H1 (cell line): ENCODE data around the gene SLX4IP. TPM values are rescaled to one million over a fixed set of nuclear protein-coding genes. Genes with fewer than 3 reads are reported as not detected.

ENCODE experiments used
- CTCF ChIA-PET: fragments of 300-600 bp; sonication (Branson Sonifier 250); formaldehyde crosslinking; loops from one replicate; lab custom pipeline; 2021; ENCODE audit not compliant: partially characterized antibody; lab: Charles Lee
- POLR2A ChIA-PET: fragments of 300-600 bp; sonication (Branson Sonifier 250); formaldehyde crosslinking; loops from one replicate; lab custom pipeline; 2021; ENCODE audit warnings: inconsistent platforms; ENCODE audit not compliant: partially characterized antibody; lab: Charles Lee
- DNase-seq, 2 experiments: peaks; one replicate each; pipeline versions ENCODE4 v3.0.0 to v3.0.0-alpha.2; 2010 to 2022; ENCODE audit warnings: low spot score in 2 of 2, low read depth in 1 of 2, mixed read lengths in 1 of 2
- FAIRE-seq: peaks from 2 replicates; lab custom pipeline; 2011; peaks lifted over from hg19 to GRCh38; lab: Jason Lieb, UNC
- H2AFZ ChIP-seq: 2 replicates; pipeline ENCODE4 v1.8.1; 2012; ENCODE audit warnings: low read length, inconsistent platforms
- H2AK5ac ChIP-seq: 2 replicates; pipeline ENCODE4 v1.6.1; 2013; ENCODE audit warnings: low read depth, low read length
- H2BK120ac ChIP-seq: replicated peaks from 2 replicates; pipeline ENCODE3; 2013; ENCODE audit warnings: low read depth, low read length, inconsistent platforms
- H2BK12ac ChIP-seq: 2 replicates; pipeline ENCODE4 v1.6.1; 2013; ENCODE audit warnings: low read depth, low read length
- H2BK15ac ChIP-seq: 2 replicates; pipeline ENCODE4 v1.6.1; 2013; ENCODE audit warnings: low read length
- H2BK20ac ChIP-seq: 2 replicates; pipeline ENCODE4 v1.6.1; 2013; ENCODE audit warnings: low read length
- H2BK5ac ChIP-seq: 2 replicates; pipeline ENCODE4 v1.6.1; 2013; ENCODE audit warnings: low read depth, low read length
- H3K14ac ChIP-seq: 2 replicates; pipeline ENCODE4 v1.6.1; 2013; ENCODE audit warnings: inconsistent platforms; ENCODE audit not compliant: insufficient read length
- H3K18ac ChIP-seq: 2 replicates; pipeline ENCODE4 v1.6.1; 2013; ENCODE audit warnings: low read length; ENCODE audit errors: extremely low read depth
- H3K23ac ChIP-seq: 2 replicates; pipeline ENCODE4 v1.6.1; 2013; ENCODE audit warnings: inconsistent platforms; ENCODE audit not compliant: insufficient read length
- H3K23me2 ChIP-seq: 2 replicates; pipeline ENCODE4 v1.6.1; 2013; ENCODE audit warnings: low read depth, low read length
- H3K27ac ChIP-seq: 2 replicates; pipeline ENCODE4 v1.6.1; 2011; ENCODE audit warnings: low read depth, low read length, inconsistent platforms
- H3K27me3 ChIP-seq, 4 experiments: replicated peaks in 1 of 4; 1 replicate in 1 of 4; 2 replicates in 3 of 4; pipeline versions ENCODE4 v1.6.1 to v1.8.1; 2011 to 2013; ENCODE audit warnings: low read length in 3 of 4, mild to moderate bottlenecking in 3 of 4, inconsistent platforms in 2 of 4, mixed read lengths in 2 of 4, moderate library complexity in 1 of 4; ENCODE audit not compliant: control insufficient read depth in 3 of 4, insufficient read depth in 3 of 4; ENCODE audit errors: extremely low read depth in 1 of 4
- H3K36me3 ChIP-seq, 4 experiments: 2 replicates each; pipeline versions ENCODE4 v1.6.1 to v1.8.1; 2011 to 2013; ENCODE audit warnings: mild to moderate bottlenecking in 4 of 4, low read length in 3 of 4, moderate library complexity in 2 of 4, control low read depth in 1 of 4, inconsistent platforms in 1 of 4; ENCODE audit not compliant: insufficient read depth in 4 of 4, control insufficient read depth in 2 of 4
- H3K4ac ChIP-seq: replicated peaks from 2 replicates; pipeline ENCODE3; 2013; ENCODE audit warnings: low read length, low read depth, mixed read lengths, inconsistent platforms; ENCODE audit not compliant: insufficient read length
- H3K4me1 ChIP-seq, 4 experiments: replicated peaks in 1 of 4; 1 replicate in 1 of 4; 2 replicates in 3 of 4; pipeline versions ENCODE4 v1.6.1 to v1.8.1; 2011 to 2013; ENCODE audit warnings: low read length in 3 of 4, inconsistent platforms in 2 of 4, mixed read lengths in 1 of 4; ENCODE audit not compliant: insufficient read depth in 4 of 4, control insufficient read depth in 3 of 4
- H3K4me2 ChIP-seq, 2 experiments: 2 replicates each; pipeline versions ENCODE4 v1.6.1 to v1.8.1; 2011 to 2013; ENCODE audit warnings: low read depth in 2 of 2, low read length in 2 of 2, control low read depth in 1 of 2, inconsistent platforms in 1 of 2, mild to moderate bottlenecking in 1 of 2; ENCODE audit not compliant: insufficient read depth in 1 of 2
- H3K4me3 ChIP-seq, 4 experiments: fragments of 200-600, 300-600 bp in 1 of 4; sonication (generic), shearing (Covaris generic), sonication (Bioruptor Twin) in 1 of 4; 2 replicates each; pipeline versions ENCODE4 v1.5.1 to v1.8.1; 2011 to 2016; ENCODE audit warnings: low read length in 4 of 4, low read depth in 3 of 4, control low read depth in 2 of 4, inconsistent platforms in 2 of 4, mild to moderate bottlenecking in 2 of 4, mixed read lengths in 1 of 4, moderate library complexity in 1 of 4; ENCODE audit not compliant: insufficient read depth in 2 of 4; ENCODE audit errors: extremely low read depth in 1 of 4
- H3K56ac ChIP-seq: replicated peaks from 2 replicates; pipeline ENCODE3; 2013; ENCODE audit warnings: low read depth, mild to moderate bottlenecking, mixed read lengths, low read length, inconsistent platforms; ENCODE audit not compliant: insufficient read length
- H3K79me1 ChIP-seq: 2 replicates; pipeline ENCODE4 v1.6.1; 2013; ENCODE audit warnings: low read depth, low read length, control low read depth
- H3K79me2 ChIP-seq, 2 experiments: 2 replicates each; pipeline versions ENCODE4 v1.6.1 to v1.8.1; 2012 to 2013; ENCODE audit warnings: low read length in 2 of 2, mild to moderate bottlenecking in 2 of 2, inconsistent platforms in 1 of 2; ENCODE audit not compliant: insufficient read depth in 2 of 2, control insufficient read depth in 1 of 2
- H3K9ac ChIP-seq, 4 experiments: replicated peaks in 1 of 4; 1 replicate in 1 of 4; 2 replicates in 3 of 4; pipeline versions ENCODE4 v1.6.1 to v1.8.1; 2011 to 2013; ENCODE audit warnings: low read depth in 3 of 4, low read length in 3 of 4, control low read depth in 2 of 4, mild to moderate bottlenecking in 2 of 4, moderate library complexity in 2 of 4, inconsistent platforms in 1 of 4; ENCODE audit errors: extremely low read depth in 1 of 4
- H3K9me3 ChIP-seq, 2 experiments: 2 replicates each; pipeline versions ENCODE4 v1.6.1 to v1.8.1; 2012 to 2013; ENCODE audit warnings: mild to moderate bottlenecking in 2 of 2, moderate library complexity in 2 of 2, control low read depth in 1 of 2, inconsistent platforms in 1 of 2, low read depth in 1 of 2, low read length in 1 of 2, mixed read lengths in 1 of 2; ENCODE audit not compliant: insufficient read depth in 2 of 2
- H4K20me1 ChIP-seq, 2 experiments: replicated peaks in 1 of 2; 2 replicates each; pipeline versions ENCODE3 to v1.8.1; 2011 to 2013; ENCODE audit warnings: inconsistent platforms in 2 of 2, low read length in 2 of 2, mild to moderate bottlenecking in 1 of 2; ENCODE audit not compliant: insufficient read depth in 2 of 2, control insufficient read depth in 1 of 2
- H4K5ac ChIP-seq: 2 replicates; pipeline ENCODE4 v1.6.1; 2013; ENCODE audit warnings: low read length, low read depth, mixed read lengths, inconsistent platforms; ENCODE audit not compliant: insufficient read length
- H4K8ac ChIP-seq: 2 replicates; pipeline ENCODE4 v1.8.0; 2013; ENCODE audit warnings: mild to moderate bottlenecking, moderate library complexity, low read length, inconsistent platforms; ENCODE audit not compliant: insufficient read depth; ENCODE audit errors: extremely low read depth
- H4K91ac ChIP-seq: replicated peaks from 2 replicates; pipeline ENCODE3; 2013; ENCODE audit warnings: low read length, mixed read lengths, inconsistent platforms; ENCODE audit not compliant: insufficient read length
- ATF2 ChIP-seq: IDR thresholded peaks from 2 replicates; pipeline ENCODE4 v1.6.1; 2012; ENCODE audit warnings: low read length, inconsistent platforms
- E2F6 ChIP-seq: IDR thresholded peaks from 2 replicates; pipeline ENCODE4 v1.6.1; 2012; ENCODE audit warnings: inconsistent platforms
- EGR1 ChIP-seq: IDR thresholded peaks from 2 replicates; pipeline ENCODE4 v1.6.1; 2011; ENCODE audit warnings: low read depth, low read length, borderline replicate concordance
- HDAC6 ChIP-seq: IDR thresholded peaks from one replicate; pipeline ENCODE4 v1.7.1; 2012; ENCODE audit warnings: low read depth, mild to moderate bottlenecking, inconsistent platforms, low read length, moderate library complexity
- KDM1A ChIP-seq: fragments of 200-600, 300-600 bp; sonication (generic); IDR thresholded peaks from 2 replicates; pipeline ENCODE4 v1.7.1; 2016; ENCODE audit warnings: mild to moderate bottlenecking, low read length, borderline replicate concordance
- POLR2A ChIP-seq, 2 experiments: IDR thresholded peaks; 1 replicate in 1 of 2; 2 replicates in 1 of 2; pipeline ENCODE4 v1.6.1; 2011; ENCODE audit warnings: low read depth in 2 of 2, low read length in 2 of 2, mild to moderate bottlenecking in 2 of 2; ENCODE audit errors: control extremely low read depth in 1 of 2
- RBBP5 ChIP-seq: IDR thresholded peaks from 2 replicates; pipeline ENCODE4 v1.7.1; 2012; ENCODE audit warnings: low read depth, mild to moderate bottlenecking, inconsistent platforms, low read length, moderate library complexity, borderline replicate concordance
- SP1 ChIP-seq: IDR thresholded peaks from 2 replicates; pipeline ENCODE4 v1.6.1; 2011; ENCODE audit warnings: low read depth, low read length
- SP4 ChIP-seq: IDR thresholded peaks from 2 replicates; pipeline ENCODE4 v1.6.1; 2012; ENCODE audit warnings: low read length, inconsistent platforms
- SRF ChIP-seq: IDR thresholded peaks from 2 replicates; pipeline ENCODE4 v1.6.1; 2011; ENCODE audit warnings: mild to moderate bottlenecking, low read depth, low read length, moderate library complexity
- TAF1 ChIP-seq: IDR thresholded peaks from 2 replicates; pipeline ENCODE4 v1.6.1; 2011; ENCODE audit warnings: mild to moderate bottlenecking, low read depth, low read length
- TAF7 ChIP-seq: optimal IDR thresholded peaks from 2 replicates; pipeline ENCODE3; 2011; ENCODE audit warnings: low read depth, mild to moderate bottlenecking, inconsistent platforms, low read length, moderate library complexity, borderline replicate concordance
- TBP ChIP-seq: IDR thresholded peaks from 2 replicates; pipeline ENCODE4 v1.6.1; 2011; ENCODE audit warnings: low read depth, low read length, improper control_type of control experiment
- WGBS, 2 experiments: shearing (Covaris generic) in 1 of 2; methylation state at CpG; one replicate each; pipeline versions ENCODE4 v1.1.6 to v1.1.7; 2013 to 2015; ENCODE audit warnings: low lambda C conversion rate in 2 of 2, mixed read lengths in 2 of 2, inconsistent platforms in 1 of 2, low coverage in 1 of 2, missing lambda C conversion rate in 1 of 2; ENCODE audit not compliant: insufficient replicate concordance in 2 of 2, insufficient coverage in 1 of 2, insufficient read length in 1 of 2; ENCODE audit errors: extremely low coverage in 1 of 2, missing lambda C conversion rate in 1 of 2; 5-methylcytosine and 5-hydroxymethylcytosine counted together
- polyA plus RNA-seq, 7 experiments: library from polyadenylated mRNA; depleted of rRNA in 3 of 7; stranded (reverse) in 5 of 7; unstranded in 2 of 7; fragments of >200 nt in 5 of 7; fragments of 200-250 nt in 2 of 7; gene quantifications; 1 replicate in 5 of 7; 2 replicates in 1 of 7; 4 replicates in 1 of 7; pipeline versions ENCODE4 v1.2.1 to v1.2.3, GENCODE V29; 2011 to 2013; ENCODE audit warnings: missing spikeins in 2 of 7, mixed read lengths in 2 of 7
- total RNA-seq: library from RNA; stranded (reverse); fragmentation: NEBNext Ultra II Directional; extraction: Animal tissue kit (Norgen Biotek cat#: 25700); gene quantifications from 2 replicates; pipeline ENCODE4 v1.2.1, GENCODE V29; 2021

Gene SLX4IP
- total and polyA plus RNA-seq, 2 of the 8 experiments (the other 6 are each of a cell fraction or from before 2014, with no cell fraction given), result 2.4 to 8.7 TPM

GRCh38 chr20:10504608-10504993, 69.5 kb downstream of the SLX4IP start:
- no peak overlapping the region for H3K9ac ChIP-seq
- H2AFZ ChIP-seq, result no peak overlapping the region
- H4K8ac ChIP-seq, result no peak overlapping the region
- FAIRE-seq (no peak), DNase-seq (no peak)
- no peak overlapping the region for H2BK15ac ChIP-seq
- H3K23ac ChIP-seq, result no peak overlapping the region
- H3K18ac ChIP-seq, result no peak overlapping the region
- H2BK20ac ChIP-seq, result no peak overlapping the region
- no peak overlapping the region for H2BK5ac ChIP-seq
- no peaks in the 10 kb centered on the region for H4K20me1 ChIP-seq
- no peaks in the 10 kb centered on the region for H3K27me3 ChIP-seq
- H2AK5ac ChIP-seq, result no peak overlapping the region
- no peaks in the 10 kb centered on the region for H3K36me3 ChIP-seq
- ChIA-PET POLR2A (interaction anchor here (0.7 kb wide), 1 partner anchor 404 kb away, joined by 3 read pairs; no protein-coding TSS in a partner anchor), CTCF (interaction anchor here (0.6 kb wide), 2 partner anchors 74 to 469 kb away, joined by 3 read pairs; no protein-coding TSS in a partner anchor)
- no peak overlapping the region for H3K56ac ChIP-seq
- no peak overlapping the region for H3K4me2 ChIP-seq
- 91% methylated on average over 7 of the region's 7 CpGs; no CpG with 5 or more reads in 1 of the 2 experiments for WGBS, 2 experiments
- H4K91ac ChIP-seq, result no peak overlapping the region
- no peak overlapping the region for H4K5ac ChIP-seq
- H2BK120ac ChIP-seq, result no peak overlapping the region
- H3K79me1 ChIP-seq, result peaks cover 4% of the 10 kb centered on the region; the same call in 1 of the 2 replicates
- no peak overlapping the region for H3K4ac ChIP-seq
- H3K14ac ChIP-seq, result no peak overlapping the region
- no peak overlapping the region for H3K4me3 ChIP-seq
- no peak overlapping the region for H3K27ac ChIP-seq
- H2BK12ac ChIP-seq, result no peak overlapping the region
- peaks cover 3 to 5% of the 10 kb centered on the region in 2 experiments; a peak in 2 of 4 replicates for H3K79me2 ChIP-seq
- H3K23me2 ChIP-seq, result no peaks in the 10 kb centered on the region
- H3K9me3 ChIP-seq, result no peaks in the 10 kb centered on the region
- H3K4me1 ChIP-seq, result peaks cover 5 to 15% (median 8%) of the 10 kb centered on the region in 4 experiments
- TF ChIP-seq TAF7 (no peak), TBP (no peak), SP4 (no peak), ATF2 (no peak), KDM1A (no peak), SRF (no peak), SP1 (no peak), E2F6 (no peak), HDAC6 (no peak), EGR1 (no peak), TAF1 (no peak), RBBP5 (no peak), POLR2A (IDR thresholded peaks at IDR 0.05; ENCODE audit: control extremely low read depth in 1 of 2, low read depth in 2 of 2, low read length in 2 of 2) (no peak)
